Limb (tissue), 2 donors: ENCODE results near the gene SLC22A12.

Experiments used
- DNase-seq, 2 donors: peaks; one replicate each; pipeline ENCODE4 v3.0.0-alpha.2; 2016; ENCODE audit errors: extremely low spot score in 2 of 2

Gene SLC22A12

DNA sequence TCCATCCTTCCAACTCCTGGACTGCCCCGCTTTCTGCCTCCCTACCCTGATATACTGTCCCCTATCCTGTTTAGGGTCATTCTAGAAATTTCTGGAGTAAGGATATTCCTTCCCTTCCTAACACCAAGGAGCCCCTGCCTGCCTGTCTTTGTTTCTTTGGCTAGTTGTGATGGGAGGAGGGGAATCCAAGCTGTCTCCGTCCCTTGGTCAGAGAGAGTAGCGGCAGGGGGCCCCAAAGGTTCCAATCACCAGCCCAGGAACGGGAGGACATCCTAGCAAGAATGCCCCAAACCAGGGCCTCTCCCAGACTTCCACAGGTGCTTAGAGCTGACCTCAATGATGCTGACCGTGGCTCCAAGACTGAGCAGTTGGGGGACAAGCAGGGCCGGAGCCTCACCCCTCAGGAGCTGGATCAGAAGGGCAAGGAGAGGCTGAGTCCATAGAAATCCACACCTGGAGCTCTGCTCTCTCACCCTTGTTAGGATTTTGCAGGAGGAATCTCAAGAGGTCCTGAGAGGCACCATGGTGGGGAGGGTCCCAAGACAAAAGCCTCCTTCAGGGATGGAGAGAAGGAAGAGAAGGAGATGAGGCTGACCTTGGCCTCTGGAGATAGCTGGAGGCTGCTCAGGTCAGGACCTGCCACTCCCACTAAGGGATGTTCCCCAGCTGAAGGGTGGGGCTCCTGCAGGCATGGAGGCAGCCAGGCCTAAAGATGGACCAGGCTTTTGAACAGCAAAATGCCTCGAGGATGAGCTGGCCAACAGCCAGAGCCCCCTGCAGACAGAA is 13.6 kb downstream of the SLC22A12 start:
- DNase-seq, result no peak

DNA sequence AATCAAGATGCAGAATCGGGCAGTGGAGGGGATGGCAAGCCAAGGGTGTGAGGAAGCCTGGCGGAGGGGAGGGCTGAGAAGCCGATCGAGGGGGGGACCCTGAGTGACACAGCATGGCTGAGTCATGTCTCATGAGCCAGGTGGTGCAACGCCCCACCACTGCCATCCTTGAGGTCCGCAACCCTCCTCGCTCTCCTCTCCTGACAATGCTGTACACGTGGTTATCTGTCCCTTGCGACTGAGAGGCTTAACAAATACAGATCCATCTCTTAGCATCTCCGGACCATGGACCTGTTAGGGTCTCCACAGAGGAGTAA is 14.2 kb downstream of the SLC22A12 start:
- no peak for DNase-seq

DNA sequence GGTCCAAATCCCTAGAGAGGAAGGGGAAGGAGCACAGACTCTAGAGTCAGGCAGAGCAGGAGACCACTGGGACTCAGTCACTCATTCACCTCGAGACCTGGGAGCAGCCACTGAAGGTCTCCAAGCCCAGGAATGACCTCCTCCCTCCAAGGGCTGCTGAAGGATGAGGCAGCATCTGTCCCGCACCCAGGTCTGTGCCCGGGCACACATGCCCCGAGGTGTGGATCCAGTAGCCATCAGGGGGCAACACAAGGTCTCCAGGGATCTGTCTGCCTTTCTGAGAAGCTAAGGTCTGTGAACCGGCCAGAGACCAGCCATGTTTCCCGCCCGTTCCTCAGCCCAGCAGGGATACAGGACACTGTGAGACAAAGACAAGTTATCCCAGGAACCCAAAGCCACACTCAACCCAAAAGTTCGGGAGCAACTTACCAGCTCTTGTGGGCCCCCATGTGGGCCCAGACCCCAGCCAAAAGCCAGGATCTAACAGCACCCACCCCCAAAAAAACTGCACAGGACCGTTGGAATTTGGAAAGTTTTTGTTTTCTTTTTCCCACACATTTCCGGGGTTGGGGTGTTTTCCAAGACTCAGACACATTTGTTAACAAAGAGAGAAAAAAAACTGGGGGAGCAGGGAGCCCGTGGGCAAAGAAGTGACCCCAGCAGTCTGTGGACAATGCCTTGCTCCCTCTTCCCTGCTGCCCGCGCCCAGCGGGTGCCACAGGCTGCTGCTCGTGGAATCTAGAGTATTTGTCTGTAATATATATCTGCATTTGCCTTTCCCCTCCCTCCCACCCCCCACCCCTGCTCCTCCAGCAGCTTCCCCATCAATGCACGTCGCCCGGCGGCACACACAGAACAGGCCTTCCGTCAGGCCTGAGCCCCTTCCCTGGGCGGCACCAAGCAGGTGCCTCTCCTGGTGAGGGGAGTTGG is 14.9 kb downstream of the SLC22A12 start:
- DNase-seq, result no peak

DNA sequence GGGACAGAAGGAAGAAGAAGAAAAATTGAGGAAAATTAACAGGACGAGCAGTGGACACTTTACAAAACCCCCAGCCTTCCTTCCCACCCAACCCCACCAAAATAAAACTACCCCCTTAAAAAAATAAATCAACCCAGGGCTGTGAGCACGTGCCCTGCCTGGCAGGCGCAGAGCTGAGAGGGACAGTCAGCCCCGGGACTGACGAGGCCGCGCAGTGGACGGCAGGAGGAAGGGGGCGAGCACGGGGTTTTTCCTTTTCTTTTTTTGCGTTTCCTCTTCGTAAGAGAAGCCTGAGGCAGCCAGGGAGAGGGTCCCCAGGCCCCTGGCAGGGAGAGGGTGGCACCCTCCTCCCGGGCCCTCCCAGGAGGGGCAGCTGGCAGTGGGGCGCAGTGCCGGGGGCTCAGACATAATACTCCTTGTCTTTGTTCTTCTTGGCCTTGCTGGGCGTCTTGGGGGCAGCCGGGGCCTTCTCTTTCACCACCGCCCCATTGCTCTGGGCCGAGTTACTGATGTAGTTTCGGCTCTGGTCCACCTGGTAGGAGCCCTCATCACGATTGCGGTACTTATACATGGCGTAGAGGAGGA is 15.9 kb downstream of the SLC22A12 start:
- no peak for DNase-seq

DNA sequence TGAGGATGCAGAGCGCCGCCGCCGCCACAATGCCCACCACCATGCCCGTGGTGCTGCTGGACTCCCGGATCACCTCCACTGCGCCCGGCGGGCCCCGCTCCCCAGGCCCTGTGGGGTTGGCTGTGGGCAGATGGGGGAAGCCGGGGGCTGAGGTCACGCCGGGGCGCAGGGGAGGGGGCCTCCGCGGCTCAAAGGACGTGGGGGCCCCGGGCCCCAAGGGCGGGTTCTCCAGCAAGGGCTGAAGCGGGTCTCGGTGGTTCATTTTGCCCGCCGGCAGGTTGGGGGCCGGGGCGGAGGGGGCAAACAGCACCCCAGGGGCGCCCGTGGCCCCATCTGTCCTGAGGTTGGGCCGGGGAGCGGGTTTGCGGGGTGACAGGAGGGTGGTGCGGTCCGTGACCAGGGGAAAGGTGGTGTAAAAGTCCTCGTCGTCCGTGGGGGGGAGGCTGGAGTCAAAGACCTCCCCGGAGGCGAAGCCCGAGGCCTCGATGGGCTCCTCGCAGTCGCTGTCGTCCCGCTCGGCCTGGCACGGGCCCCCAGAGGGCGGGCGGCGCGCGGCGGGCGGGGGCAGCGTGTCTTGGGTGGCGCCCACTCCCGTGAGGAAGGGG is 16.5 kb downstream of the SLC22A12 start:
- DNase-seq, result no peak

DNA sequence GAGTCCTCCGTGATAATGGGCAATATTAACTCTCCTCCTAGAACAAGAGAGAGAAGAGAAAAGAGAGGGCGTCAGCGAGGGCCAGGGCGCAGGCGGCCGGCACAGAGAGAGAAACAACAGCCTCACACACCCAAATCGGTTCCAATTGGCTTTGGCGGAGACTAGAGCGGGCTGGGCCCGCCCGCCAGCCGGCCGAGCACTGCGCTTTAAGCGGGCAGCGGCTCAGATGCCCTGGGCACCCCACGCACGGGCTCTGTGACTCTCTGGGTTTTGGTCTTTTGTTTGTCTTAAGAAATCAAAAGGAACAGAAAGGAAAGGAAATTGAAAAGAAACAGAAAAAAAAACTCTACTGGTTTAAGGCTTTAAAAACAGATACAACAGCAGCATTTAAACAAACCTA is 17.0 kb downstream of the SLC22A12 start:
- peak in 1 of 2 donors; percentile 9 for DNase-seq

DNA sequence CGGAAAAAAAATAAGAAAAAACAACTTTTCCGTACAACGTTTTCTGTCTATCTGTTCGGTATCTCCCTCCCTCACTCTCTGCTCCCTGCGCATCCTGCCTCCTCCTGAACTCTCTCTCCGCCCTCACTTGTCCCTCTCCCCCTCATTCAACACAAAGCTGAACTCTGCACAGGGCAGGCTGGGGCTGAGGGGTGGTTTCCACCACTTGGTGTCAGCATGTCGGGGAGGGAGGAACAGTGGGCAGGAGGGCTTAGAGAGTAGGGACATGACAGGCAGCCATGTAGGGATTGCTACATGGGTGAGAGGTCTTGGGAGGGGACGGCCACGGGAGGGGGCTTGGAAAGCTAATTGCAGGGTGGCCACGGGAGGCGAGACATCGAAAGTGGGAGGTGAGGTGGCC is 17.6 kb downstream of the SLC22A12 start:
- no peak for DNase-seq

DNA sequence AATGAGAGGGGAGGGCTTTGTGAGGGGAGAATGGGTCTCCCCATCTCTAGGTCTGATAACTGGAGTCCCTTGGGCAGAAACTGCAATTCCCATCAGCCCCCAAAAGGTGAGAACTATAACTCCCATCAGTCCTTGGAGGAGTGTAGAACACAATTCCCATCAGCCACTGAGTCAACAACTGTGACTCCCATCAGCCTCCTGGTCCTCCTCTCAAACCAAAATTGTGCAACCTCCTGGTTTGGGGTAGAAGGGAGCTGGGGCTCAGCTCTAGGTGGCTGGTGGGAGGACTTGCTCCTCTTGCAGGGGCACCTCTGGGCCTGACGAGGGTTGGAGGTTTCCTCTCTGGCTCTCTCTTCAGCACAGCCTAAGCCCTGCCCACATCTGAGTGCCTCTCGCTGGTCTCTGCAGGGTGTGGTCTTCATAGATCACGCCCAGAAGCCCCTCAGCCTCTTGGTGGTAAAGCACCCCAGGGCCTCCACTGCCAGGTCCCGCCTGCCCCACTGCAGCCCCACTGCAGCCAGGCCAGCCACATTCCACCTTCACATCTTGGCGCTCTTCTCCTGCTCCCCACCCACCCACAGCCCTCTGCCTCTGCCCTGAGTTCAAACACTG is 18.5 kb downstream of the SLC22A12 start:
- no peak for DNase-seq

DNA sequence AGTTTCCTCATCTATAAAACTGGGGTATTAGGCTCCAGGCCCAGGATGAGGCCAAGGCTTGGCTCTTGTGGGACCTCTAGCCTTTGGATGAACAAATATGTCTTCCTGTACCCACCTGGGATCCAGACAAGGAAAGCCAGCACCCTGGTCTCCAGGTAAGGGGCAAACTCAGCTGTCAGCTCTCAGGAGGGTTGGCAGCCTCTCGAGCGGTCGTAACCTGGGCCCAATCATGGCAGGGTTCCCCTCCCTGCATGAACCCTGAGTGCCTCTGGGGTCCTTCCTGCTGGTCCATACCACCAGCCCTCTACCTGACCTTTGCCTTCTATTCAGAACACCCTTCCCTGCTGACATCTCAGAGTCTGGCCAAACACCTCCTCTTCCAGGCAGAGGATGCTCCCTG is 19.6 kb downstream of the SLC22A12 start:
- no peak for DNase-seq

DNA sequence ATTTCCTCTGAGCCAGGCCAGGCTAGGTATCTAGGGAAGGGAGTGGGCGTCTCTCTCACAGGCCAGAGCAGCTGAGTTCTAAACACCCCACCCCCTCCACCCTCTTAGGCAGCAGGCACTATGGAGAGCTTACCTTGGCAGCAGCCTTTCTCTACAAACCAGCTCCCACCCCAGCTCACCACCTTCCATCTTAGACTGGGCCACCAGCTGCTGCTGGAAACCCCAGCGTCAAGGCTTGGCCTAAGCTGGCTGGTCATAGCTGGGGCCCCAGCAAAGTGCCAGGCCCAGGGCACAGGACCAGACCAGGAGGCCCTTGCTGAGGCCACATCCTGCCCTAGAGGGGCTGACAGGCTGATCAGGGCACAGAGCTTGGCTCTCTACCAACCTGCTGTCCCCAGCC is 20.2 kb downstream of the SLC22A12 start:
- no peak for DNase-seq

DNA sequence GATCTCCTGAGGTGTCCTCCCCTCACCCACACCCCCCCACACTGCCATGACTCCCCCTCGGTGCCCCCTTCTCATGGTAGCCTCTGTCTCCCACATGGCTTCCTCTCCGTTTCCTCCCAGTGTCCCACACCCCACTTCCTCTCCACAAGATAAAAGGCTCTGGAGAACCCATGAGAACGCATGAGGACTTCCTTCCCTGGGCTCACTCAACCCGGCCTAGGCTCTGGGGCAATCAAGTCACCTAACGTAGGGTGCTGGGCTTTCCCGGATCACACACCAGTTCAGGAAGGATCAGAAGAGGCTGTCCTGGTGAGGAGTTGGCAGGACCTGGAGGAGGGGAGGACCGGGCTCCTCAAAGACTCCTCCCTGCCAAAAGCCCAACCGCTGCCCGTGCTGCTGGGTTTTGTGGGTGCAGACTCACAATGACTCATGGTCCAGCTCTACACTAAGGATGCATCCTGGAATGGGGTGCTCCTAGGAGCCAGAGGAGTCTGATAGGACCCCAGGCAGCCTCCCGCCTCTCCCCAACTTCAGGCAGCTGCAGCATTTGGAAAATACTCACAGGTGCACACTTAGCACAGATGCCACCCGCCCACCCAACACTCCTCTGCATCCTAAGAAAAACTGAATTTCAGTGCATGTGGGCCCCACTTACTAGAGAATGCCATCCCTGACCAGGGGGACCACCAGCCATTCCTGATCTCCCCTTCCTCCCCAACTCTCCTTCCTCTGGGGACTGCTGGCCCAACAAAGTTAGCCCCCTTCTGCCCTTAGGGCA is 21.0 kb downstream of the SLC22A12 start:
- DNase-seq, result no peak

DNA sequence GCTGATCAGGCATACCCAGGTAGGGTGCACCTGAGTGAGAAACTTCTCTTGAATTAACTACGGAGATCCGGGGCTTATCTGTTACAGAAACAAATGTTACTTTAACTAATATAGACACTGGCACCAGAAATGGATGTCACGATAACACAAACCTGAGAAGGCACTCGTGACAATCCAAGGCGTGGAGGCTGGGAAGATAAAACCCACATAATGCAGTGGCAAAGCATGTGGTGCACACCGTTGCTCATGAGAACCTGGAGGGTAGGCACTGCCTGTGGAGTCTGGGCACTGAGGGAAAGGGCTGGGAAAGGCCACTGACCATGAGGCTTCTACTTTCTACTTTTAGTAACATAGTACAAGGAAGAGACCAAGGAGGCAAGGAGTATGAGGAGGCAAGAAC is 22.6 kb downstream of the SLC22A12 start:
- no peak for DNase-seq

DNA sequence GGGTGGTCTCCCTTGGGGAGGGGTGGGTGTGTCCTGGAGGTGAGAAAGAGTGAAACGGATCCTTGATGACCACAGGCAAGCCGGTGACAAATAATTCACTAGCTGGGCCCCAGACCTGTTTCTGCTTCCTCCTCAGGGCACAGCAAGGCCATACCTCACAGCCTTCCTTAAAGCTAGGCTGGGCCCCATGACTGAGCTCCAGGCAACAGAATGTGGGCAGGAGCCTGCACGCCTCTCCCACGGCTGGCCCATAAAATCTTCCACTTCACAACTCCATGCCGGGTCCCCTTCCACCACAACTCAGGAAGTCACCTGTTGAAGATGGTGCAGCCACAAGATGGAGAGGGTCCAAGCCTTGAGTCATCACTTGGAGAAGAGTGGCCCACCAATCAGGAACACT is 23.9 kb downstream of the SLC22A12 start:
- no peak for DNase-seq

DNA sequence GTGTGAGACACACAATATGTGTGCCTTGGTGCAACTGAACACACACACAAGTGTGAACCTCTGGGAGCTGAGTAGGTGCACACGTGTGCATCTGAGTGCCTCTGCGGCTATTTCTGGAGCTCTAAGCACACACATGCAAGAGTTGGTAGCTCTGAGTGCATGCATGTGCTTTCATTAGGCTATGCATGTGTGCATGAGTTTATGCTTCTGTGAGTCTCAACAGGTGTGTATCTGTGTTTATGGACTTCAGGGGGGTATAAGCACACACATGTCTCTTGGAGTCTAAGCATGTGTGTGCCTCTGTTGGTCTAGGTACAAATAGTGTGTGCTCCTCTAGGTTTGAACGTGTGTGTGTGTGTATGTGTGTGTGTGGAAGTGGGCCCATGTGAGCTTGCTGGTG is 25.8 kb downstream of the SLC22A12 start:
- no peak for DNase-seq

DNA sequence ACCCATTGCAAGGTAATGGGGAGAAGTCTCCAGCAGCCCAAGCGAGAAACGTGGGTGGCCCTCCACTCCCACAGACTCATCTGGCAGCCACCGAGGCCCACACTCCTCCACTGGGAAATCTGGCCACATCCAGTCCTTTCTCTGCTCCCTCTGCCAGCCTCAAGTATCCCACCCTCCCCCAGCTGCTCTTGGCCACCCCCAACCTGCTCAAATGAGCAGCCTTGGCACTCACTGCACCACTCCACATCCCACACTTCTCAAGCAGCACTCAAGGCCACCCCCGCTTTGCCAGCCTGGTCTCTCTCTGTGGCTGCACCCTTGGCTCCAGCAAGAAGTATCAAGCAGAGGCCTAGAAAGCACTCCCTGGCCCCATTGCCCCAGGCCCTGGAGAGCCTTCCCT is 28.2 kb downstream of the SLC22A12 start:
- no peak for DNase-seq

DNA sequence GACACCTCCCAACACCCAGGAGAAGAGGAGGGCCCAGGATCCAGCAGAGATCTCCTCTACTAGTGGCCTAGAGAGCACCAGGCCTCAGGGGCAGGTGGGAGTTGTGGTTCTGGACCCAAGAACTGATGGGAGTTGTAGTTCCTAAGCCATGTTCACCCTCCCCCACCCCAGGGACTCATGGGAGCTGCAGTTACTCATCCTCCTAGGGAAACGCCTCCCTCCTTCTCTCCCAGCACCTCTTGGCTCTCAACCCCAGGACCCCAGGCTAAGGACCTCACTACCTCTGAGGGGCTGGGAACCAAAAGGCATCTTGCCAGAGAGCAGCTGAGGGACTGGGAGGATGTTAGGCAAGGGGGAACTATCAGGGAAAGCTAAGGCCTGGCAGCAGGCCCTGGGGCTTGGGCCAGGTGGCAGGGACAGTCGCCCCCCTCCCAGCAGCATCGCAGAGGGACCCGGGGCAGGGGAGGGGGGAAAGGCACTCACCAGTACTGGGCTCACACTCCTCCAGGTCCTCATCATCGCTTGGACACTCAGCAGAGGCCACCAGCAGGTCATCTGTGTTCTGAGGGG is 28.9 kb downstream of the SLC22A12 start:
- DNase-seq, result peak in 1 of 2 donors; percentile 61

DNA sequence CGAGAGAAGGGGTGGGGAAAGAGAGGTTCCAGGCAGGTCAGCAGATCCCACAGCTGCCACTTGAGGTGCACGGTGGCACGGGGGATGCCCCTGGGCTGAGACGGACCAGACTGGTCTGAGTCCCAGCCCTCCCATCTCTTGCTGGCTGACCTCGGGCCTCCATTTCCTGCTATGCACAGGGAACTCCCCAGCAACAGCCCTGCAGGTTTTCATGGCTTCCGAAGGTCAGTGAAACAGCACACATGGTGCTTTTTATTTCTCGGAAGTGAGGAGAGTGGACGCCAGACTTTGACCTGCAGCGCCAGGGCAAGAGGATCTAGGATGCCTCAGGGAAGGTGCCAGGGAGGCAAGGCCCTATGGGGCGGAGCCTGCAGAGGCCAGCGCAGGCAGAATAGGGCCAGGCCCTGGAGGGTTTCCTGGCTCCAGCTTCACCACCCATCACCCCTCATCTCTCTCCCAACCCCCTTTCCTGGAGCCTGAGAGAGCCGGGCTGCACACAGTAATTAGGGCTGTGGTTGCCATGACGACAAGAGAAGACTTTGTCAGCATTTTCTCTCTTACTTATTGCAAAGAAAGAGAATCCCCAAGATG is 29.5 kb downstream of the SLC22A12 start:
- DNase-seq, result peak; percentile 64 to 69

DNA sequence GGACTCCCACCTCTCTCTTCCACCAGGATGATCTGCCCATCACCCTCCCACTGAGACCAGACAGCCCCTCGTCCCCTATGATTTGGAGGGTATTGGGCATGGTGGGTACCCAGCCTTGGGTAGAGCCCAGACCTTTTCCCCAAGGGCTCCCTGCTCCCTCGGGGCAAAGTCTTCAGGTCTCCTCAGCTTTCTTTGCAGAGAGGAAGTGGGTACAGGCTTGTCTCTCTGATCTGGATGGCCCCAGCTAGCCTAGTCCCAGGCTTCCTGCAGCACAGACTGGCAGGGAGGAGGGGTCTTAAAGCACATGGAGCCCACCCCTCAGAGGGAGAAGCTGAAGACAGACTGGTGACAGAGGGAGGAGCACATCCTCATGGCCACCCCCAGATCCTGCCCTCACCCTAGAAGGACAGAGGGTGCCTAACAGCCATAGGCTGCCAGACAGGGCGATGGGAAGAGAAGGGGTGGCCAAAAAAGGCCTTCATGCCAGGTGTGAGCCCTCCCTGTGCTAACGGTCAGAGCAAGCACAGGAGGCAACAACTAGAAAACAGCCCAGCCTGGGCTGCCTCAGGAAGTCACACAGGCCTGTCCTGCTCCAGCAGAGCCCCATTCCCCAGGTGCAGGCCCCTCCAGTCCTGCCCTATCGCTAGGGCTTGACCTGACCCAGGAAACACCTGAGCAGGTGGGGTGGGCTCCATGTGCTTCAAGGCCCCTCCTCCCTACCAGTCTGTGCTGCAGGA is 30.4 kb downstream of the SLC22A12 start:
- no peak for DNase-seq

DNA sequence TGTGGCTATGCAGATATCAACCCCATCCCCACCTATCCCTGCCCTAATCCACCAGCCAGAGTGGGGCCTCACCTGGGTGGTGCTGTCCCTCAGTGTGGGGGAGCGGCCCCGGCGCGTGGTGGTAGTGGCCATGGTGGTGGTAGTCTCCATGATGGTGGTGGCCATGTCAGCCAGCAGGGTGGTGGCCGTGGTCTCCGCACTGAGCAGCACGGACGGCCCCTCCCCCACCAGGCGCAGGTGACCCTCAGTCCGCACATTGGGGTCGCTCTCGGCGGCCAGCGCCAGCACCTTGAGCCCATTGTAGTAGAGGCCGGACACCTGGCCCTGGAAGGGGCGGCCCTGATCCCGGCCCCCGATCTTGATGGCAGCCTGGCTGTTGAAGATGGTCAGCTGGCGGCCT is 31.7 kb downstream of the SLC22A12 start:
- no peak for DNase-seq
